IMR-90 (cell line): ENCODE data around the gene BMP5. TPM values are rescaled to one million over a fixed set of nuclear protein-coding genes. Genes with fewer than 3 reads are reported as not detected.
A peak's percentile ranks its signal among the peaks of the same experiment; 100 is the strongest.

Source experiments
- ATAC-seq: fragments of 200-7000 bp; cut with Tn5 transposase; 2 replicates; pipeline ENCODE4 v1.9.1; 2020; ENCODE audit warnings: low read depth, mild to moderate bottlenecking, moderate library complexity
- BruUV-seq: library from RNA; stranded (reverse); fragments of 400-500 nt; replicated peaks from 2 replicates; lab custom pipeline; 2021; lab: Mats Ljungman, UMichigan
- CTCF ChIA-PET: fragments of 300-600 bp; formaldehyde crosslinking; extraction: SDS; loops from one replicate; lab custom pipeline; 2021; ENCODE audit warnings: antibody characterized with exemption; lab: Yijun Ruan, JAX
- POLR2A ChIA-PET: fragments of 300-600 bp; sonication (Branson Sonifier 250); formaldehyde crosslinking; loops from one replicate; lab custom pipeline; 2022; ENCODE audit warnings: antibody characterized with exemption; ENCODE audit not compliant: unreplicated experiment; lab: Charles Lee
- DNase-seq: peaks from one replicate; pipeline ENCODE4 v3.0.0; 2013
- H2AFZ ChIP-seq: replicated peaks from 2 replicates; pipeline ENCODE3; 2013; ENCODE audit warnings: low read length, mild to moderate bottlenecking; ENCODE audit not compliant: poor library complexity
- H2AK5ac ChIP-seq: 2 replicates; pipeline ENCODE4 v1.6.1; 2013; ENCODE audit warnings: low read depth, low read length, inconsistent platforms
- H2AK9ac ChIP-seq: replicated peaks from 2 replicates; pipeline ENCODE3; 2013; ENCODE audit warnings: mild to moderate bottlenecking, low read depth, low read length, moderate library complexity; ENCODE audit not compliant: poor library complexity
- H2BK120ac ChIP-seq: 2 replicates; pipeline ENCODE4 v1.6.1; 2013; ENCODE audit warnings: low read depth, low read length, inconsistent platforms
- H2BK15ac ChIP-seq: 3 replicates; pipeline ENCODE4 v1.6.1; 2013; ENCODE audit warnings: low read depth, low read length, inconsistent platforms
- H2BK20ac ChIP-seq: 2 replicates; pipeline ENCODE4 v1.6.1; 2013; ENCODE audit warnings: low read depth, mild to moderate bottlenecking, inconsistent platforms, low read length, moderate library complexity
- H2BK5ac ChIP-seq: 2 replicates; pipeline ENCODE4 v1.6.1; 2013; ENCODE audit warnings: mild to moderate bottlenecking, low read depth, low read length, inconsistent platforms; ENCODE audit not compliant: poor library complexity, severe bottlenecking
- H3K14ac ChIP-seq: replicated peaks from 2 replicates; pipeline ENCODE4 v1.6.1; 2013; ENCODE audit warnings: low read depth, low read length, inconsistent platforms
- H3K18ac ChIP-seq: 2 replicates; pipeline ENCODE4 v1.6.1; 2013; ENCODE audit warnings: low read depth, low read length, control low read depth
- H3K23ac ChIP-seq: 2 replicates; pipeline ENCODE4 v1.6.1; 2013; ENCODE audit warnings: low read depth, low read length, inconsistent platforms
- H3K27ac ChIP-seq: 2 replicates; pipeline ENCODE4 v1.5.1; 2013; ENCODE audit warnings: mild to moderate bottlenecking, control low read depth, low read length; ENCODE audit not compliant: insufficient read depth
- H3K27me3 ChIP-seq: 2 replicates; pipeline ENCODE4 v1.6.1; 2013; ENCODE audit warnings: low read length; ENCODE audit not compliant: control insufficient read depth, insufficient read depth
- H3K36me3 ChIP-seq: 2 replicates; pipeline ENCODE4 v1.6.1; 2013; ENCODE audit warnings: low read length, mixed read lengths; ENCODE audit not compliant: control insufficient read depth, insufficient read depth
- H3K4ac ChIP-seq: 2 replicates; pipeline ENCODE4 v1.6.1; 2013; ENCODE audit warnings: low read depth, low read length, inconsistent platforms
- H3K4me1 ChIP-seq: 2 replicates; pipeline ENCODE4 v1.6.1; 2013; ENCODE audit warnings: low read length, mixed read lengths; ENCODE audit not compliant: control insufficient read depth, insufficient read depth
- H3K4me2 ChIP-seq: 2 replicates; pipeline ENCODE4 v1.6.1; 2013; ENCODE audit warnings: low read depth, mild to moderate bottlenecking, control low read depth, low read length, moderate library complexity
- H3K4me3 ChIP-seq: 2 replicates; pipeline ENCODE4 v1.5.1; 2013; ENCODE audit warnings: low read depth, mild to moderate bottlenecking, control low read depth, low read length, moderate library complexity; ENCODE audit not compliant: insufficient read depth
- H3K56ac ChIP-seq: 2 replicates; pipeline ENCODE4 v1.6.1; 2013; ENCODE audit warnings: low read length, inconsistent platforms; ENCODE audit not compliant: insufficient read depth; ENCODE audit errors: extremely low read depth
- H3K79me1 ChIP-seq, 2 experiments: 2 replicates each; pipeline ENCODE4 v1.6.1; 2013; ENCODE audit warnings: low read length in 2 of 2, inconsistent platforms in 1 of 2, low read depth in 1 of 2
- H3K9ac ChIP-seq: 2 replicates; pipeline ENCODE4 v1.6.1; 2013; ENCODE audit warnings: low read depth, low read length, control low read depth
- H3K9me1 ChIP-seq: 2 replicates; pipeline ENCODE4 v1.6.1; 2013; ENCODE audit warnings: low read length, inconsistent platforms; ENCODE audit not compliant: insufficient read depth
- H3K9me3 ChIP-seq: 2 replicates; pipeline ENCODE4 v1.6.1; 2013; ENCODE audit warnings: low read length; ENCODE audit not compliant: control insufficient read depth, insufficient read depth
- H4K20me1 ChIP-seq: 2 replicates; pipeline ENCODE4 v1.6.1; 2013; ENCODE audit warnings: low read length, inconsistent platforms; ENCODE audit not compliant: insufficient read depth
- H4K5ac ChIP-seq: 2 replicates; pipeline ENCODE4 v1.6.1; 2013; ENCODE audit warnings: mild to moderate bottlenecking, low read depth, low read length, control low read depth
- H4K8ac ChIP-seq, 2 experiments: 2 replicates each; pipeline ENCODE4 v1.6.1; 2013; ENCODE audit warnings: low read depth in 2 of 2, low read length in 2 of 2, control low read depth in 1 of 2, inconsistent platforms in 1 of 2
- H4K91ac ChIP-seq: 2 replicates; pipeline ENCODE4 v1.6.1; 2013; ENCODE audit warnings: low read depth, low read length, inconsistent platforms; ENCODE audit not compliant: insufficient read depth
- BHLHE40 ChIP-seq: fragments of 150-350 bp; IDR thresholded peaks from 2 replicates; pipeline ENCODE4 v1.6.1; 2016; ENCODE audit warnings: mild to moderate bottlenecking, low read depth, low read length
- CEBPB ChIP-seq: IDR thresholded peaks from 2 replicates; pipeline ENCODE4 v1.6.1; 2012; ENCODE audit warnings: low read depth, low read length, improper control_type of control experiment
- CHD1 ChIP-seq: IDR thresholded peaks from 2 replicates; pipeline ENCODE4 v1.6.1; 2012; ENCODE audit warnings: low read depth, low read length, improper control_type of control experiment
- CTCF ChIP-seq: conservative IDR thresholded peaks from 2 replicates; pipeline ENCODE4 v1.5.1; 2012; ENCODE audit warnings: mild to moderate bottlenecking, low read depth, low read length, improper control_type of control experiment
- ELK1 ChIP-seq: fragments of 150-350 bp; IDR thresholded peaks from 2 replicates; pipeline ENCODE4 v1.6.1; 2016; ENCODE audit warnings: low read depth, mild to moderate bottlenecking, low read length, moderate library complexity, borderline replicate concordance
- FOS ChIP-seq: fragments of 150-350 bp; IDR thresholded peaks from 2 replicates; pipeline ENCODE4 v1.6.1; 2016; ENCODE audit warnings: low read depth, low read length
- MAFK ChIP-seq: IDR thresholded peaks from 2 replicates; pipeline ENCODE4 v1.6.1; 2012; ENCODE audit warnings: low read depth, low read length, improper control_type of control experiment
- MAZ ChIP-seq: IDR thresholded peaks from 2 replicates; pipeline ENCODE4 v1.6.1; 2012; ENCODE audit warnings: low read depth, mild to moderate bottlenecking, low read length, improper control_type of control experiment, moderate library complexity, borderline replicate concordance
- MXI1 ChIP-seq: IDR thresholded peaks from 2 replicates; pipeline ENCODE4 v1.6.1; 2012; ENCODE audit warnings: low read depth, mild to moderate bottlenecking, low read length, moderate library complexity, borderline replicate concordance
- NFE2L2 ChIP-seq: fragments of 150-350 bp; IDR thresholded peaks from 2 replicates; pipeline ENCODE4 v1.6.1; 2016; ENCODE audit warnings: low read depth, mild to moderate bottlenecking, low read length
- POLR2A ChIP-seq: IDR thresholded peaks from 2 replicates; pipeline ENCODE4 v1.6.1; 2012; ENCODE audit warnings: mild to moderate bottlenecking, low read depth, low read length
- RAD21 ChIP-seq: IDR thresholded peaks from 2 replicates; pipeline ENCODE4 v1.6.1; 2012; ENCODE audit warnings: low read length, improper control_type of control experiment
- RCOR1 ChIP-seq: IDR thresholded peaks from 2 replicates; pipeline ENCODE4 v1.6.1; 2012; ENCODE audit warnings: mild to moderate bottlenecking, low read length, improper control_type of control experiment; ENCODE audit not compliant: insufficient replicate concordance
- RFX5 ChIP-seq: IDR thresholded peaks from 2 replicates; pipeline ENCODE4 v1.8.0; 2012; ENCODE audit warnings: low read depth, mild to moderate bottlenecking, low read length, moderate library complexity
- SMC3 ChIP-seq: fragments of 150-350 bp; IDR thresholded peaks from 2 replicates; pipeline ENCODE4 v1.6.1; 2016; ENCODE audit warnings: low read depth, mild to moderate bottlenecking, antibody characterized with exemption, low read length, moderate library complexity
- USF2 ChIP-seq: fragments of 150-350 bp; IDR thresholded peaks from 2 replicates; pipeline ENCODE4 v1.6.1; 2017; ENCODE audit warnings: mild to moderate bottlenecking, antibody characterized with exemption, low read length, low read depth
- WGBS, 2 experiments: methylation state at CpG; one replicate each; pipeline versions ENCODE4 v1.1.5 to v1.1.7; 2013; ENCODE audit warnings: missing lambda C conversion rate in 2 of 2; ENCODE audit not compliant: insufficient read length in 1 of 2; ENCODE audit errors: extremely low coverage in 2 of 2; 5-methylcytosine and 5-hydroxymethylcytosine counted together
- dilution Hi-C: fragments of 300-500 bp; cut with HindIII; formaldehyde crosslinking; loops from one replicate; pipeline ENCODE4 v1.14.3; 2018; ENCODE audit warnings: low sequenced_read_pairs; ENCODE audit not compliant: unreplicated experiment
- in situ Hi-C: fragments of 300-500 bp; cut with MboI; formaldehyde crosslinking; loops from 3 replicates; pipeline ENCODE4 v1.14.3; 2019; ENCODE audit warnings: low sequenced_read_pairs, inconsistent platforms, mixed read lengths
- intact Hi-C: fragments of 100-400 bp; cut with micrococcal nuclease; formaldehyde crosslinking; loops from 2 replicates; pipeline ENCODE4 v1.10.0; 2022
- polyA plus RNA-seq, 3 experiments: library from polyadenylated mRNA; depleted of rRNA; stranded (reverse); fragments of >200 nt; gene quantifications; 2 replicates each; pipeline ENCODE4 v1.2.3, GENCODE V29; 2012; ENCODE audit warnings: low replicate concordance in 1 of 3
- total RNA-seq: library from RNA; depleted of rRNA; stranded (reverse); fragments of >200 nt; gene quantifications from 2 replicates; pipeline ENCODE4 v1.2.3, GENCODE V29; 2012

The BMP5 gene
- total and polyA plus RNA-seq, 2 of the 4 experiments (the other 2 are of a cell fraction): under 0.01 to 0.02 TPM

DNA sequence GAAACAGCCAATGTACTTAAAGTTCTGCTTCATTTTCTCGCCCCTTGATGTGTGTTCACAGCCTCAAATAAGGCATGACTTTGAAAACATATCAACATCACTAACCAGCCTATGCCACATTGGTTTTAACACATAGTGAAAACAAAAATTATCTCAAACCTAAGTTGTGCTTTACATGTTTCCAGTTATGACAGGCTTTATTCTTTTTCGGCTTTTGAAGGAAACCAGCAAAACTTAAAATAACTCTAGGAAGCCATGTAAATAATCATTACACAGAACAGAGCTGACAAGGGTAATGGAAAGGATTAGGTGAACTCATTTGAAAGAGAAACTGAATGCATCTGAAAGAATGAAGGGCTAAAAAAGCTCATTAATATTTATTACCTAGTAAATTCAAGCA, 42.1 kb downstream of the BMP5 start:
- H3K56ac ChIP-seq: no peak overlapping the region
- no peaks in the 10 kb centered on the region for H3K4me1 ChIP-seq
- no TSS peak for BruUV-seq
- no peak overlapping the region for H2BK120ac ChIP-seq
- H3K79me1 ChIP-seq: no peaks in the 10 kb centered on the region
- no peak overlapping the region for H2AK9ac ChIP-seq
- TF ChIP-seq RFX5 (no peak), RAD21 (no peak), MAZ (no peak), FOS (no peak), POLR2A (no peak), CTCF (no peak), RCOR1 (no peak), CEBPB (no peak), BHLHE40 (no peak), MAFK (no peak), USF2 (no peak), SMC3 (no peak), CHD1 (no peak), MXI1 (no peak), ELK1 (no peak), NFE2L2 (no peak)
- H3K27ac ChIP-seq: no peak overlapping the region
- in situ Hi-C loops: no loop called here
- H3K9me1 ChIP-seq: no peaks in the 10 kb centered on the region
- no peak overlapping the region for H2AK5ac ChIP-seq
- H4K8ac ChIP-seq: no peak overlapping the region
- no peak overlapping the region for H3K23ac ChIP-seq
- H3K4ac ChIP-seq: no peak overlapping the region
- H3K14ac ChIP-seq: no peak overlapping the region
- ChIA-PET POLR2A (no interaction called here), CTCF (no interaction called here)
- H3K18ac ChIP-seq: no peak overlapping the region
- ATAC-seq: no peak
- no peaks in the 10 kb centered on the region; the same call in 1 of the 2 replicates for H3K27me3 ChIP-seq
- H3K9ac ChIP-seq: no peak overlapping the region
- H2BK15ac ChIP-seq: no peak overlapping the region
- H3K9me3 ChIP-seq: no peaks in the 10 kb centered on the region
- no peak overlapping the region for H4K91ac ChIP-seq
- dilution Hi-C loops: no loop called here
- no peak for DNase-seq
- no peaks in the 10 kb centered on the region for H3K36me3 ChIP-seq
- no peak overlapping the region for H4K5ac ChIP-seq
- intact Hi-C loops: no loop called here
- 90% methylated on average over 1 of the region's 2 CpGs; no CpG with 5 or more reads in 1 of the 2 experiments for WGBS, 2 experiments
- H3K4me3 ChIP-seq: no peak overlapping the region
- no peaks in the 10 kb centered on the region for H4K20me1 ChIP-seq
- no peak overlapping the region for H2BK5ac ChIP-seq
- 0 out of 2 replicates have a peak overlapping the region, but pooled peaks have one; percentile 5 for H2BK20ac ChIP-seq
- no peak overlapping the region for H3K4me2 ChIP-seq
- no peak overlapping the region for H2AFZ ChIP-seq
